HL-60 (cell line): ENCODE results near the gene NOP10.

Experiments used
- DNase-seq, 2 experiments: peaks; one replicate each; pipeline ENCODE4 v3.0.0-alpha.2; 2010 to 2020; ENCODE audit warnings: low read depth in 1 of 2, low spot score in 1 of 2
- H3K27ac ChIP-seq: fragments of 250-450 bp; sonication (Bioruptor Pico); replicated peaks from 2 replicates; pipeline ENCODE4 v1.5.1; 2020; ENCODE audit warnings: mild to moderate bottlenecking, moderate library complexity
- H3K27me3 ChIP-seq: fragments of 250-450 bp; sonication (Bioruptor Pico); 2 replicates; pipeline ENCODE4 v1.5.1; 2021; ENCODE audit warnings: mild to moderate bottlenecking, moderate library complexity; ENCODE audit not compliant: insufficient read depth, poor library complexity, severe bottlenecking
- H3K4me3 ChIP-seq: replicated peaks from 2 replicates; pipeline ENCODE4 v1.5.1; 2011; ENCODE audit warnings: mild to moderate bottlenecking, control low read depth, low read length; ENCODE audit not compliant: insufficient read depth
- GABPA ChIP-seq: IDR thresholded peaks from 2 replicates; pipeline ENCODE4 v1.6.1; 2012; ENCODE audit warnings: low read depth
- POLR2AphosphoS5 ChIP-seq: IDR thresholded peaks from 2 replicates; pipeline ENCODE4 v1.6.1; 2012; ENCODE audit warnings: low read depth
- SPI1 ChIP-seq: IDR thresholded peaks from 2 replicates; pipeline ENCODE4 v1.6.1; 2012; ENCODE audit warnings: low read depth, mild to moderate bottlenecking, borderline replicate concordance
- TF ChIP-seq, protein P1 (sequence below): IDR thresholded peaks from 2 replicates; pipeline ENCODE4 v1.6.1; 2012; ENCODE audit warnings: low read depth; ENCODE audit not compliant: insufficient replicate concordance
- TF ChIP-seq, protein P2 (sequence below): IDR thresholded peaks from one replicate; pipeline ENCODE4 v1.5.1; 2011; ENCODE audit warnings: low read length, control low read depth, inconsistent platforms; ENCODE audit not compliant: insufficient read depth

The NOP10 gene

DNA sequence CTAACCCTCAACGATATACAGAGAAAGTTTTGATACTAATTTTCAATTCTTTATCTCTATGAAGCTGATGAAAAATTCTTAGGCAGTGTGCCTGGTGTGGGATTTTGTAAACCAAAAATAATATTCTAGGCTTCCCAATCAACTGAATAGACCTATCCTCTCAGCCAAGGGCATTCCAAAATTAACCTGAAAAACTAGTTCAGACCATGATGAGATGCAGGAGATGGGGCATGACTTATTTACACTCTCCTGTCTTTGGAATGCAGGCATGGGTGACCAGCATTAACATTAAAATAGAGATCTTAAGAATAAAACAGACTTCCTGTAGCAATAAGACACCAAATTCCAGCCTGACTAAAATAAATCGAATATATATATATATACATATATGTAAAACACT, 31.9 kb upstream of the NOP10 start:
- Histone ChIP-seq H3K27ac (no peak overlapping the region), H3K4me3 (no peak overlapping the region), H3K27me3 (no peaks in the 10 kb centered on the region)
- TF ChIP-seq, protein P1, sequence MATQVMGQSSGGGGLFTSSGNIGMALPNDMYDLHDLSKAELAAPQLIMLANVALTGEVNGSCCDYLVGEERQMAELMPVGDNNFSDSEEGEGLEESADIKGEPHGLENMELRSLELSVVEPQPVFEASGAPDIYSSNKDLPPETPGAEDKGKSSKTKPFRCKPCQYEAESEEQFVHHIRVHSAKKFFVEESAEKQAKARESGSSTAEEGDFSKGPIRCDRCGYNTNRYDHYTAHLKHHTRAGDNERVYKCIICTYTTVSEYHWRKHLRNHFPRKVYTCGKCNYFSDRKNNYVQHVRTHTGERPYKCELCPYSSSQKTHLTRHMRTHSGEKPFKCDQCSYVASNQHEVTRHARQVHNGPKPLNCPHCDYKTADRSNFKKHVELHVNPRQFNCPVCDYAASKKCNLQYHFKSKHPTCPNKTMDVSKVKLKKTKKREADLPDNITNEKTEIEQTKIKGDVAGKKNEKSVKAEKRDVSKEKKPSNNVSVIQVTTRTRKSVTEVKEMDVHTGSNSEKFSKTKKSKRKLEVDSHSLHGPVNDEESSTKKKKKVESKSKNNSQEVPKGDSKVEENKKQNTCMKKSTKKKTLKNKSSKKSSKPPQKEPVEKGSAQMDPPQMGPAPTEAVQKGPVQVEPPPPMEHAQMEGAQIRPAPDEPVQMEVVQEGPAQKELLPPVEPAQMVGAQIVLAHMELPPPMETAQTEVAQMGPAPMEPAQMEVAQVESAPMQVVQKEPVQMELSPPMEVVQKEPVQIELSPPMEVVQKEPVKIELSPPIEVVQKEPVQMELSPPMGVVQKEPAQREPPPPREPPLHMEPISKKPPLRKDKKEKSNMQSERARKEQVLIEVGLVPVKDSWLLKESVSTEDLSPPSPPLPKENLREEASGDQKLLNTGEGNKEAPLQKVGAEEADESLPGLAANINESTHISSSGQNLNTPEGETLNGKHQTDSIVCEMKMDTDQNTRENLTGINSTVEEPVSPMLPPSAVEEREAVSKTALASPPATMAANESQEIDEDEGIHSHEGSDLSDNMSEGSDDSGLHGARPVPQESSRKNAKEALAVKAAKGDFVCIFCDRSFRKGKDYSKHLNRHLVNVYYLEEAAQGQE, result no peak
- TF ChIP-seq, protein P2, sequence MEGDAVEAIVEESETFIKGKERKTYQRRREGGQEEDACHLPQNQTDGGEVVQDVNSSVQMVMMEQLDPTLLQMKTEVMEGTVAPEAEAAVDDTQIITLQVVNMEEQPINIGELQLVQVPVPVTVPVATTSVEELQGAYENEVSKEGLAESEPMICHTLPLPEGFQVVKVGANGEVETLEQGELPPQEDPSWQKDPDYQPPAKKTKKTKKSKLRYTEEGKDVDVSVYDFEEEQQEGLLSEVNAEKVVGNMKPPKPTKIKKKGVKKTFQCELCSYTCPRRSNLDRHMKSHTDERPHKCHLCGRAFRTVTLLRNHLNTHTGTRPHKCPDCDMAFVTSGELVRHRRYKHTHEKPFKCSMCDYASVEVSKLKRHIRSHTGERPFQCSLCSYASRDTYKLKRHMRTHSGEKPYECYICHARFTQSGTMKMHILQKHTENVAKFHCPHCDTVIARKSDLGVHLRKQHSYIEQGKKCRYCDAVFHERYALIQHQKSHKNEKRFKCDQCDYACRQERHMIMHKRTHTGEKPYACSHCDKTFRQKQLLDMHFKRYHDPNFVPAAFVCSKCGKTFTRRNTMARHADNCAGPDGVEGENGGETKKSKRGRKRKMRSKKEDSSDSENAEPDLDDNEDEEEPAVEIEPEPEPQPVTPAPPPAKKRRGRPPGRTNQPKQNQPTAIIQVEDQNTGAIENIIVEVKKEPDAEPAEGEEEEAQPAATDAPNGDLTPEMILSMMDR, result no peak
- TF ChIP-seq GABPA (no peak), POLR2AphosphoS5 (no peak), SPI1 (no peak)
- no peak for DNase-seq

DNA sequence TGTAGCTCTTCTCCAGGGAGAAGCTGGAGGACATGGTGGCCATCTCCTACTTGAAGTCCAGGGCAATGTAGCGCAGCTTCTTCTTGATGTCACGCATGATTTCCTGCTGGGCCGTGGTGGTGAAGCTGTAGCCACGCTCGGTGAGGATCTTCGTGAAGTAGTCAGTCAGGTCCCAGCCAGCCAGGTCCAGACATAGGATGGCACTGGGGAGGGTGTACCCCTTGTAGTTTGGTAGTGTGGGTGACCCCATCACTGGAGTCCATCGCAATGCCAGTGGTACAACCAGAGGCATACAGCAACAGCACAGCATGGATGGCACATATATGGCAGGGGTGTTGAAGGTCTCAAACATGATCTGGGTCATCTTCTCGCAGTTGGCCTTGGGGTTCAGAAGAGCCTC, 31.0 kb upstream of the NOP10 start:
- H3K4me3 ChIP-seq, result no peak overlapping the region
- TF ChIP-seq POLR2AphosphoS5 (no peak), GABPA (no peak), SPI1 (no peak)
- TF ChIP-seq, protein P2, result no peak
- TF ChIP-seq, protein P1, result no peak
- no peak for DNase-seq
- H3K27me3 ChIP-seq, result no peaks in the 10 kb centered on the region
- H3K27ac ChIP-seq, result no peak overlapping the region

DNA sequence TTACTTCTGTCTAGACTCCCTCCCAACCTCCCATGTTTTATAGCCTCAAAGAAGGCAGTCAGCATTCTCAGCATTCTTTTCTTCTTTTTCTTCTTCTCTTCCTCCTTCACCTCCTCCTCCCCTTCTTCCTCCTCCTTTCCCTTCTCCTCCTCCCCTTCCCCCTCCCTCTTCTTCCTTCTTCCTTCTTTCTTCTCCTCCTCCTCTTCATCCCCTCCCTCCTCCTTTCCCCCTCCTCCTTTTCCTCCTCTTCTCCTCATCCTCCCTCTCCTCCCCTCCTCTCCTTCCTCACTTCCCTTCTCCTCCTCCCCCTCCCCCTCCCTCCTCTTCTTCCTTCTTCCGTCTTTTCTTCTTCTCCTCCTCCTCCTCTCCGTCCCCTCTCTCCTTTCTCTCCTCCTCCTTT, 27.7 kb upstream of the NOP10 start:
- Histone ChIP-seq H3K4me3 (no peak overlapping the region), H3K27ac (no peak overlapping the region), H3K27me3 (no peaks in the 10 kb centered on the region)
- TF ChIP-seq, protein P2, result no peak
- no peak for TF ChIP-seq GABPA
- TF ChIP-seq SPI1, result no peak
- TF ChIP-seq POLR2AphosphoS5, result no peak
- TF ChIP-seq, protein P1, result no peak
- DNase-seq, result peak in 1 of 2 experiments; percentile 8
